ENCODE data around the gene SAP25. TPM values are rescaled to one million over a fixed set of nuclear protein-coding genes. Genes with fewer than 3 reads are reported as not detected.
A peak's percentile ranks its signal among the peaks of the same experiment; 100 is the strongest.

SAP25 gene
- total RNA-seq, 5 donors from 2014 or later (not counting 1 experiment from before 2014, with no cell fraction given) = 61.2 to 129 (median 107) TPM

DNA sequence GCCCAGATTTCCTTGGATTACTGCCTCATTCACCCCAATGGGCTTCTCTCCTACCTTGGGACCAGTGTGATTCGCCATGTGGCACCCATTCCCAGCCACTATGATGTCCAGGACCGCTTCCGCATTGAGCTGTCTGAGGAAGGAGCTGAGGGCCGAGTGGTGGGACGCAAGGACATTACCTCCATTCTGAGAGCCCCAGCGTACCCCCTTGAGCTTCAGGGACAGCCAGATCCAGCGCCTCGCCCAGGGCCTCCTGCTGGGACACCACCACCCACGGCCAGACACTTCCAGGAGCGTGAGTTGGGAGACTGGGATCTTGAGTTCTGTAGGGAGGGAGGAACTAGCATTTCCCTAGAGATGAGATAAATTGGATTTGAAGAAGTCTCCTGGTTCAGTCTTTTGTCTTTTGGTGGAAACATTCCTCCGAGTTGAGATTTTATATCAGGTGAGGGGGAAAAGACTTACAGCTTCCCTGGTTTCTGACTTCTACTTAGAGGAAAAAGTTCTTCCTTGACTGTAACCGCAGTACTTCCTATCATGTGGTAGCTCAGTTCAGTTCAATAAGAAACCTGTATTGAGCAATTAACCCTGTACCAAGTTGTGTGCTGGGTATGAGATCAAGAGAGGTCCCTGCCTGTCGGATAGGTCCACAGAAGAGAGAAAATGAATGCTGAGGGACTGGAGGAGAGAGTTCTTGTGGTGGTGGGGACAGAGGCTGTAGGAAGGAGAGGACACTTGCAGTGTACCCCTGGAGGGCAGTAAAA, 39.9 kb upstream of the SAP25 start:
- POLR2A ChIA-PET = interaction anchor here (0.5 to 0.6 kb wide), 3 partner anchors 12 to 173 kb away, joined by 3 to 4 read pairs (median 3); partner anchors contain the start of gene PCOLCE (in 1 of the 2)
- peaks cover 7 to 30% of the 10 kb centered on the region in 2 experiments for H3K4me1 ChIP-seq (ENCODE audit: control insufficient read depth in 1 of 2, extremely low read depth in 1 of 2, insufficient read depth in 2 of 2, low read length in 2 of 2)
- Mint-ChIP-seq H3K4me1 (peaks cover 16 to 29% (median 23%) of the 10 kb centered on the region in 3 donors), H3K4me3 (peak overlapping the region; percentile 73 to 94 (median 82)), H3K9me3 (no peaks in the 10 kb centered on the region), H3K27ac (no peak overlapping the region), H3K27me3 (no peaks in the 10 kb centered on the region), H3K36me3 (peaks cover 3% of the 10 kb centered on the region)
- H3K36me3 ChIP-seq (ENCODE audit: control insufficient read depth in 2 of 2, extremely low read depth in 1 of 2, insufficient read depth in 1 of 2, low read length in 1 of 2) = peaks cover 0 to 3% of the 10 kb centered on the region in 2 donors
- DNase-seq (peak in 1 of 35 experiments; percentile 34), ATAC-seq (replicated peaks in 1 of 4) (no peak)
- 79% methylated on average over 6 of the region's 13 CpGs for WGBS (ENCODE audit: insufficient coverage)
- H3K27ac ChIP-seq (ENCODE audit: low read length) = no peak overlapping the region
- CTCF ChIA-PET = interaction anchor here (0.5 to 2.1 kb wide), 12 partner anchors 13 to 480 kb away, joined by 3 to 17 read pairs (median 4); partner anchors contain the start of genes FBXO24 (in 1 of the 2), LRCH4 (in 1 of the 2) and POP7 (in 1 of the 2)
- H3K27me3 ChIP-seq (replicated peaks in 1 of 2; ENCODE audit: control insufficient read depth in 2 of 2, extremely low read depth in 1 of 2, insufficient read depth in 2 of 2, low read length in 1 of 2) = no peaks in the 10 kb centered on the region
- peak overlapping the region; percentile 82 to 85 for H3K4me3 ChIP-seq (ENCODE audit: control insufficient read depth in 1 of 2, extremely low read depth in 1 of 2, low read length in 1 of 2)
- H3K9me3 ChIP-seq = no peaks in the 10 kb centered on the region

GRCh38 chr7:100612730-100613390, 39.2 kb upstream of the SAP25 start:
- peak overlapping the region; percentile 39 to 80 for H3K27ac Mint-ChIP-seq
- Histone ChIP-seq H3K9me3 (no peaks in the 10 kb centered on the region), H3K27ac (ENCODE audit: low read length) (no peak overlapping the region), H3K4me1 (ENCODE audit: control insufficient read depth in 1 of 2, extremely low read depth in 1 of 2, insufficient read depth in 2 of 2, low read length in 2 of 2) (peaks cover 7 to 30% of the 10 kb centered on the region in 2 experiments), H3K27me3 (replicated peaks in 1 of 2; ENCODE audit: control insufficient read depth in 2 of 2, extremely low read depth in 1 of 2, insufficient read depth in 2 of 2, low read length in 1 of 2) (no peaks in the 10 kb centered on the region), H3K36me3 (ENCODE audit: control insufficient read depth in 2 of 2, extremely low read depth in 1 of 2, insufficient read depth in 1 of 2, low read length in 1 of 2) (peaks cover 0 to 3% of the 10 kb centered on the region in 2 donors), H3K4me3 (ENCODE audit: control insufficient read depth in 1 of 2, extremely low read depth in 1 of 2, low read length in 1 of 2) (peak overlapping the region; percentile 82 to 85)
- DNase-seq = peak in 19 of 35 experiments; percentile 16 to 62 (median 33)
- POLR2A ChIA-PET = interaction anchor here (0.6 to 1.4 kb wide), 6 partner anchors 13 to 184 kb away, joined by 3 to 9 read pairs (median 4); partner anchors contain the start of genes FBXO24 (in 1 of the 2), POP7 (in 1 of the 2) and ZCWPW1 (in 1 of the 2)
- H3K27me3 Mint-ChIP-seq = no peaks in the 10 kb centered on the region
- no peaks in the 10 kb centered on the region for H3K9me3 Mint-ChIP-seq
- H3K36me3 Mint-ChIP-seq = peaks cover 3% of the 10 kb centered on the region
- ATAC-seq (replicated peaks in 1 of 4) = no peak
- peak overlapping the region; percentile 94 to 98 (median 97) for H3K4me3 Mint-ChIP-seq
- CTCF ChIA-PET = interaction anchor here (0.6 to 2.1 kb wide), 15 partner anchors 14 to 479 kb away, joined by 3 to 17 read pairs (median 6); partner anchors contain the start of genes FBXO24 (in 1 of the 2), GNB2 (in 1 of the 2), LRCH4 (in 1 of the 2) and POP7 (in 1 of the 2)
- peaks cover 16 to 29% (median 23%) of the 10 kb centered on the region in 3 donors for H3K4me1 Mint-ChIP-seq
- WGBS (ENCODE audit: insufficient coverage) = 6% methylated on average over 16 of the region's 29 CpGs

GRCh38 chr7:100611983-100612729, 38.5 kb upstream of the SAP25 start, which contains the start of gene MOSPD3:
Gene MOSPD3, plus strand, starts transcription at chr7:100612540. Its CDS starts 252 bp downstream, at chr7:100612792.
- peak; percentile 95 to 100 (median 97) for DNase-seq
- ATAC-seq (replicated peaks in 1 of 4) = peak; percentile 89 to 96 (median 94)
- H3K4me3 Mint-ChIP-seq = peak within 1 kb of the TSS; percentile 94 to 98 (median 97)
- CTCF ChIA-PET = interaction anchor here (0.6 to 2.1 kb wide), 14 partner anchors 14 to 94 kb away, joined by 3 to 17 read pairs (median 6); partner anchors contain the start of genes FBXO24 (in 1 of the 2), GNB2 (in 1 of the 2), LRCH4 (in 1 of the 2) and POP7 (in 1 of the 2)
- peak within 1 kb of the TSS; percentile 100 for H3K27ac Mint-ChIP-seq
- H3K4me1 Mint-ChIP-seq = peaks cover 16 to 30% (median 23%) of the 10 kb centered on the region in 3 donors
- POLR2A ChIA-PET = interaction anchor here (0.6 to 1.4 kb wide), 6 partner anchors 14 to 183 kb away, joined by 3 to 9 read pairs (median 4); partner anchors contain the start of genes FBXO24 (in 1 of the 2), POP7 (in 1 of the 2) and ZCWPW1 (in 1 of the 2)
- H3K4me3 ChIP-seq (ENCODE audit: control insufficient read depth in 1 of 2, extremely low read depth in 1 of 2, low read length in 1 of 2) = peak within 1 kb of the TSS; percentile 85 to 86
- peaks cover 3% of the 10 kb centered on the region for H3K36me3 Mint-ChIP-seq
- peaks cover 7 to 30% of the 10 kb centered on the region in 2 experiments for H3K4me1 ChIP-seq (ENCODE audit: control insufficient read depth in 1 of 2, extremely low read depth in 1 of 2, insufficient read depth in 2 of 2, low read length in 2 of 2)
- H3K9me3 ChIP-seq = no peaks in the 10 kb centered on the region
- WGBS (ENCODE audit: insufficient coverage) = under 1% methylated on average over 59 of the region's 61 CpGs
- H3K27ac ChIP-seq (ENCODE audit: low read length) = peak within 1 kb of the TSS; percentile 93
- no peaks in the 10 kb centered on the region for H3K27me3 Mint-ChIP-seq
- peaks cover 0 to 2% of the 10 kb centered on the region in 2 donors for H3K36me3 ChIP-seq (ENCODE audit: control insufficient read depth in 2 of 2, extremely low read depth in 1 of 2, insufficient read depth in 1 of 2, low read length in 1 of 2)
- no peaks in the 10 kb centered on the region for H3K9me3 Mint-ChIP-seq
- H3K27me3 ChIP-seq (replicated peaks in 1 of 2; ENCODE audit: control insufficient read depth in 2 of 2, extremely low read depth in 1 of 2, insufficient read depth in 2 of 2, low read length in 1 of 2) = no peaks in the 10 kb centered on the region

DNA sequence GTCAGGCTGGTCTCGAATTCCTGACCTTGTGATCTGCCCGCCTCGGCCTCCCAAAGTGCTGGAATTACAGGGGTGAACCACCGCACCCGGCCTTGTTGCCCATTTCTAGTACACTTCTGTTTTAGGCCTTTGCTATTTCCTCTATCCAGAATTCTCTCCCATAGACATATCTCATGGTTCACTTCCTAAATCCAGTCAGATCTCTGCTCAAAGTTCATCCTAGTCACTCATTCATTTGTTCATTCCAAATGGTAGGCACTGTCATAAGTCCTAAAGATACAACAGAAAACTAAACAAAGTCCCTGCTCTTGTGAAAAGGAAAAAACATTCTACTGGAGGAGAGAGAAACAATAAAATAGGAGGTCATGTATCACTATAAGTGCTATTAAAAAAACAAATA, 36.3 kb upstream of the SAP25 start:
- Mint-ChIP-seq H3K36me3 (peaks cover 3% of the 10 kb centered on the region), H3K27ac (peak overlapping the region in 1 of 2 donors; percentile 47), H3K9me3 (no peaks in the 10 kb centered on the region), H3K4me1 (peaks cover 23 to 37% (median 32%) of the 10 kb centered on the region in 3 donors), H3K4me3 (no peak overlapping the region), H3K27me3 (no peaks in the 10 kb centered on the region)
- ATAC-seq (replicated peaks in 1 of 4) = no peak
- ChIA-PET POLR2A (interaction anchor here in 1 of 2 donors (0.6 kb wide), 1 partner anchor 26 kb away, joined by 8 read pairs; no protein-coding TSS in a partner anchor), CTCF (interaction anchor here in 1 of 2 donors (0.7 kb wide), 1 partner anchor 25 kb away, joined by 5 read pairs; no protein-coding TSS in a partner anchor)
- no peak for DNase-seq
- H3K36me3 ChIP-seq (ENCODE audit: control insufficient read depth in 2 of 2, extremely low read depth in 1 of 2, insufficient read depth in 1 of 2, low read length in 1 of 2) = no peaks in the 10 kb centered on the region
- no peaks in the 10 kb centered on the region for H3K9me3 ChIP-seq
- no peak overlapping the region for H3K27ac ChIP-seq (ENCODE audit: low read length)
- H3K4me3 ChIP-seq (ENCODE audit: control insufficient read depth in 1 of 2, extremely low read depth in 1 of 2, low read length in 1 of 2) = no peak overlapping the region
- H3K4me1 ChIP-seq (ENCODE audit: control insufficient read depth in 1 of 2, extremely low read depth in 1 of 2, insufficient read depth in 2 of 2, low read length in 2 of 2) = peaks cover 13 to 41% of the 10 kb centered on the region in 2 experiments
- 91% methylated on average over 5 of the region's 5 CpGs for WGBS (ENCODE audit: insufficient coverage)
- H3K27me3 ChIP-seq (replicated peaks in 1 of 2; ENCODE audit: control insufficient read depth in 2 of 2, extremely low read depth in 1 of 2, insufficient read depth in 2 of 2, low read length in 1 of 2) = peaks cover 0 to 3% of the 10 kb centered on the region in 2 experiments

GRCh38 chr7:100607111-100607510, 33.4 kb upstream of the SAP25 start:
- H3K4me1 ChIP-seq (ENCODE audit: control insufficient read depth in 1 of 2, extremely low read depth in 1 of 2, insufficient read depth in 2 of 2, low read length in 2 of 2) = peaks cover 11 to 34% of the 10 kb centered on the region in 2 experiments
- H3K9me3 ChIP-seq = no peaks in the 10 kb centered on the region
- POLR2A ChIA-PET = no interaction called here
- Mint-ChIP-seq H3K9me3 (no peaks in the 10 kb centered on the region), H3K4me3 (peak overlapping the region in 1 of 3 donors; percentile 29), H3K4me1 (peaks cover 16 to 29% (median 20%) of the 10 kb centered on the region in 3 donors), H3K27ac (peak overlapping the region in 1 of 2 donors; percentile 25), H3K27me3 (no peaks in the 10 kb centered on the region), H3K36me3 (no peaks in the 10 kb centered on the region)
- H3K27me3 ChIP-seq (replicated peaks in 1 of 2; ENCODE audit: control insufficient read depth in 2 of 2, extremely low read depth in 1 of 2, insufficient read depth in 2 of 2, low read length in 1 of 2) = peaks cover 0 to 7% of the 10 kb centered on the region in 2 experiments
- 87% methylated on average over 4 of the region's 8 CpGs for WGBS (ENCODE audit: insufficient coverage)
- CTCF ChIA-PET = interaction anchor here in 1 of 2 donors (1.4 kb wide), 1 partner anchor 84 kb away, joined by 5 read pairs; no protein-coding TSS in a partner anchor
- no peak for DNase-seq
- ATAC-seq (replicated peaks in 1 of 4) = no peak
- H3K4me3 ChIP-seq (ENCODE audit: control insufficient read depth in 1 of 2, extremely low read depth in 1 of 2, low read length in 1 of 2) = no peak overlapping the region
- no peak overlapping the region for H3K27ac ChIP-seq (ENCODE audit: low read length)
- H3K36me3 ChIP-seq (ENCODE audit: control insufficient read depth in 2 of 2, extremely low read depth in 1 of 2, insufficient read depth in 1 of 2, low read length in 1 of 2) = no peaks in the 10 kb centered on the region
